Adrenal gland (tissue), 12 donors: ENCODE data around the gene PHYHD1. TPM values are rescaled to one million over a fixed set of nuclear protein-coding genes. Genes with fewer than 3 reads are reported as not detected.

Experiments used
- DNase-seq, 7 donors: peaks; one replicate each; pipeline ENCODE4 v3.0.0-alpha.2; 2019 to 2020
- H3K27ac ChIP-seq, 5 donors: fragments of 200-600 bp; sonication (generic) in 4 of 5; 1 replicate in 3 of 5; 2 replicates in 2 of 5; pipeline versions ENCODE4 v1.5.1 to v1.8.0; 2016 to 2020; ENCODE audit warnings: mild to moderate bottlenecking in 1 of 5
- H3K27me3 ChIP-seq: fragments of 200-600 bp; 2 replicates; pipeline ENCODE4 v1.8.0; 2021
- H3K36me3 ChIP-seq, 2 donors: fragments of 200-600 bp; replicated peaks in 1 of 2; 1 replicate in 1 of 2; 2 replicates in 1 of 2; pipeline versions ENCODE4 v1.5.1 to v1.8.0; 2018 to 2022
- H3K4me1 ChIP-seq, 2 donors: fragments of 200-600 bp; replicated peaks in 1 of 2; 1 replicate in 1 of 2; 2 replicates in 1 of 2; pipeline versions ENCODE4 v1.5.1 to v1.8.0; 2018 to 2021
- H3K4me3 ChIP-seq, 4 donors: fragments of 200-600 bp; sonication (generic) in 3 of 4; one replicate each; pipeline ENCODE4 v1.5.1; 2016 to 2018
- H3K9me3 ChIP-seq, 3 donors: fragments of 200-600 bp; sonication (generic) in 1 of 3; replicated peaks in 1 of 3; 1 replicate in 2 of 3; 2 replicates in 1 of 3; pipeline versions ENCODE4 v1.5.1 to v1.8.0; 2016 to 2021
- POLR2A ChIP-seq, 2 donors: fragments of 450-650 bp; IDR thresholded peaks; one replicate each; pipeline ENCODE4 v1.6.1; 2017; ENCODE audit warnings: antibody characterized with exemption in 2 of 2, mild to moderate bottlenecking in 2 of 2, moderate library complexity in 1 of 2
- WGBS, 4 donors: extraction: QIAGEN DNeasy Blood & Tissue Kit in 2 of 4; methylation state at CpG; one replicate each; pipeline versions ENCODE4 v1.1.5 to v1.1.7; 2013 to 2017; 5-methylcytosine and 5-hydroxymethylcytosine counted together
- intact Hi-C, 2 donors: fragments of 100-400 bp; cut with DNase I; formaldehyde crosslinking; loops; one replicate each; pipeline versions ENCODE4 v1.14.1 to v1.15.0; 2022 to 2023
- polyA plus RNA-seq, 3 donors: library from polyadenylated mRNA; stranded (reverse); fragments of 200-250 nt in 2 of 3; fragments of 350-450 nt in 1 of 3; fragmentation: Illumina TruSeq in 1 of 3; extraction: RNeasy Lipid Tissue Mini Kit (QIAGEN cat#74804) in 1 of 3; gene quantifications; one replicate each; pipeline ENCODE4 v1.2.3, GENCODE V29; 2013 to 2014
- total RNA-seq, 9 donors: library from RNA; depleted of rRNA in 4 of 9; stranded (reverse); fragments of >200 nt in 4 of 9; fragments of 120-200 nt in 1 of 9; fragmentation: NEBNext Ultra II Directional in 1 of 9; extraction: Animal tissue kit (Norgen Biotek cat#: 25700) in 1 of 9; gene quantifications; one replicate each; pipeline versions ENCODE4 v1.1.0 to v1.2.4, GENCODE V29; 2013 to 2023
- TF ChIP-seq, protein P1 (sequence below), 6 experiments: fragments of 450-650 bp in 4 of 6; fragments of 200-600 bp in 2 of 6; sonication (generic) in 1 of 6; IDR thresholded peaks; 1 replicate in 5 of 6; 2 replicates in 1 of 6; pipeline versions ENCODE4 v1.5.1 to v1.8.0; 2016 to 2021; ENCODE audit warnings: antibody characterized with exemption in 6 of 6, mild to moderate bottlenecking in 2 of 6, moderate library complexity in 1 of 6
- donor health status: healthy with polysubstance abuse.
- donor health status: Bipolar disorder and iron deficiency.
- donor health status: DM: yes; HTN: yes; CAD: no.
- donor health status: DM: no; HTN: no; CAD: no.
- donor health status: DM: no; HTN: no; CAD: no.
- donor health status: DM: yes; HTN: yes; CAD: no.

Gene PHYHD1
- total and polyA plus RNA-seq, 12 donors: 9.1 to 86.6 (median 30.9) TPM

DNA sequence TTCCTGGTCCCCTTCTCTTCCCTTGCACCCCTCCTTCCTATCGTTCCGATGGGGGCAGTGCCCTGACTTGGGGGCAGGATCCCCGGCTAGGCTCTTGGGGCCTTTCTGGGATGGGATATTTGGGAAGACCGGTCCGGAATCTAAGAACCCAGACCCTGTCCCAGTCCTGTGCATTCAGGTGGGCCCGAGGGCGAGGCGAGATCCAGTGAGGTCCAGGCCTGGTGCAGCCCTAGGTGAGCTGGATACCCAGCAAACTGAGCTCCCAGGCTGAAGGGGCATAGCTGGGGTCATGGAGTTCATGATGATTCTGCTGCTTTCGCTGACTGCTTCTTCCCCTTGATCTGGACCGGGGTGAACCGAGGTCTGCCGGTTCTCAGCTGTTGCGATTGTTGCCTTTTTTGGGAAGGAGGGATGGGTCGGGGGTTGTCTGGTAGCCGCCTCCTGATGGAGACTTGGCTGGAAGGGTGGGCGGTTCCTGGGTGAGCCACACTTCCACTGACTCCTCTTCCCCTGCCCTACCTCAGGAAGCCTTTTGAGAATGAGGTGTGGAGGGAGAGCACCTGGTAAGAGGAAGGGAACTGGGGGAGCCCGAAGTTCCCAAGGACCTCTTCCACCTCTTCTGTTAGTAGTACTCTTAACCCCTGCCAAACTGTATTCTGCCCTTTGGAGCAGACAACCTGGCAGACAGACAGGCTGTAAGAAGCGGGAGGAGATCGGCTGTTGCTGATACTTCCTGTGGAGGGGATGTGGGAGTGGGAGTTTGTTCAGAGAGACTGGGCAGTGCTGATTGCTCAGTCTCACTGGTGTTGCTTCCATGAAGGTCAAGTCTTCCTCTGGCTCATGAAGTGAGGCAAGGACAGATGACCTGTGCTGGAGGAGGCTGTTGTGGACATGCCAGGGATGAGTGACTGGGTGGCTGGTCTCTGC is 37.8 kb upstream of the PHYHD1 start:
- Histone ChIP-seq H3K27ac (peak overlapping the region in 4 of 5 donors; percentile 71 to 97 (median 92)), H3K36me3 (peaks cover 0 to 16% of the 10 kb centered on the region in 2 donors), H3K9me3 (no peaks in the 10 kb centered on the region), H3K27me3 (no peaks in the 10 kb centered on the region), H3K4me1 (peaks cover 9 to 25% of the 10 kb centered on the region in 2 donors), H3K4me3 (peak overlapping the region; percentile 40 to 90 (median 74))
- peak in 3 of 7 donors; percentile 37 to 42 (median 39) for DNase-seq
- TF ChIP-seq POLR2A (IDR thresholded peaks at IDR 0.05): peak in 1 of 2 donors; percentile 34
- TF ChIP-seq, protein P1, sequence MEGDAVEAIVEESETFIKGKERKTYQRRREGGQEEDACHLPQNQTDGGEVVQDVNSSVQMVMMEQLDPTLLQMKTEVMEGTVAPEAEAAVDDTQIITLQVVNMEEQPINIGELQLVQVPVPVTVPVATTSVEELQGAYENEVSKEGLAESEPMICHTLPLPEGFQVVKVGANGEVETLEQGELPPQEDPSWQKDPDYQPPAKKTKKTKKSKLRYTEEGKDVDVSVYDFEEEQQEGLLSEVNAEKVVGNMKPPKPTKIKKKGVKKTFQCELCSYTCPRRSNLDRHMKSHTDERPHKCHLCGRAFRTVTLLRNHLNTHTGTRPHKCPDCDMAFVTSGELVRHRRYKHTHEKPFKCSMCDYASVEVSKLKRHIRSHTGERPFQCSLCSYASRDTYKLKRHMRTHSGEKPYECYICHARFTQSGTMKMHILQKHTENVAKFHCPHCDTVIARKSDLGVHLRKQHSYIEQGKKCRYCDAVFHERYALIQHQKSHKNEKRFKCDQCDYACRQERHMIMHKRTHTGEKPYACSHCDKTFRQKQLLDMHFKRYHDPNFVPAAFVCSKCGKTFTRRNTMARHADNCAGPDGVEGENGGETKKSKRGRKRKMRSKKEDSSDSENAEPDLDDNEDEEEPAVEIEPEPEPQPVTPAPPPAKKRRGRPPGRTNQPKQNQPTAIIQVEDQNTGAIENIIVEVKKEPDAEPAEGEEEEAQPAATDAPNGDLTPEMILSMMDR (IDR thresholded peaks at IDR 0.05): no peak
- 0 to 2% (median 1%) methylated on average over 7 to 19 of the region's 19 CpGs for WGBS, 4 donors
- intact Hi-C loops: loop anchor here (5.0 kb wide), 2 partner anchors 34 to 39 kb away; partner anchors contain the start of gene PHYHD1 (in 1 of the 2)

- Histone ChIP-seq H3K9me3 (no peaks in the 10 kb centered on the region), H3K27me3 (no peaks in the 10 kb centered on the region), H3K4me1 (peaks cover 9 to 29% of the 10 kb centered on the region in 2 donors), H3K27ac (no peak overlapping the region), H3K36me3 (peaks cover 0 to 19% of the 10 kb centered on the region in 2 donors), H3K4me3 (no peak overlapping the region)
- intact Hi-C loops: loop anchor here (5.0 kb wide), 2 partner anchors 33 to 38 kb away; partner anchors contain the start of gene PHYHD1 (in 1 of the 2)
- DNase-seq: no peak
- WGBS, 4 donors: 75 to 88% (median 78%) methylated on average over 1 to 2 of the region's 2 CpGs
- TF ChIP-seq, protein P1 (IDR thresholded peaks at IDR 0.05): no peak
- no peak for TF ChIP-seq POLR2A (IDR thresholded peaks at IDR 0.05)
Measured at GRCh38 chr9:128884164-128884563, 36.6 kb upstream of the PHYHD1 start.

GRCh38 chr9:128885376-128885775 is 35.4 kb upstream of the PHYHD1 start:
- H3K27ac ChIP-seq: no peak overlapping the region
- DNase-seq: no peak
- no peaks in the 10 kb centered on the region for H3K9me3 ChIP-seq
- intact Hi-C loops: no loop called here
- H3K27me3 ChIP-seq: no peaks in the 10 kb centered on the region
- H3K36me3 ChIP-seq: peaks cover 0 to 19% of the 10 kb centered on the region in 2 donors
- TF ChIP-seq, protein P1 (IDR thresholded peaks at IDR 0.05): no peak
- no peak for TF ChIP-seq POLR2A (IDR thresholded peaks at IDR 0.05)
- WGBS, 4 donors: 92 to 96% (median 94%) methylated on average over 8 of the region's 8 CpGs
- peaks cover 9 to 29% of the 10 kb centered on the region in 2 donors for H3K4me1 ChIP-seq
- no peak overlapping the region for H3K4me3 ChIP-seq

GRCh38 chr9:128885798-128886197 is 35.0 kb upstream of the PHYHD1 start:
- no peak overlapping the region for H3K27ac ChIP-seq
- no peak overlapping the region for H3K4me3 ChIP-seq
- no peaks in the 10 kb centered on the region for H3K9me3 ChIP-seq
- no peaks in the 10 kb centered on the region for H3K27me3 ChIP-seq
- TF ChIP-seq, protein P1 (IDR thresholded peaks at IDR 0.05): no peak
- no peak for TF ChIP-seq POLR2A (IDR thresholded peaks at IDR 0.05)
- peaks cover 9 to 25% of the 10 kb centered on the region in 2 donors for H3K4me1 ChIP-seq
- intact Hi-C loops: no loop called here
- H3K36me3 ChIP-seq: peaks cover 0 to 19% of the 10 kb centered on the region in 2 donors
- DNase-seq: no peak
- WGBS, 4 donors: 84 to 96% (median 90%) methylated on average over 7 to 15 of the region's 15 CpGs
